Right lobe of liver (tissue), 6 donors: Measurements from ENCODE around the gene PLXNB3. TPM values are rescaled to one million over a fixed set of nuclear protein-coding genes. Genes with fewer than 3 reads are reported as not detected.
"Not testable (repeated sequence)": the region's sequence is repeated elsewhere in the genome, so short reads cannot be mapped to it uniquely, and the experiment has no call there.

Source experiments
- ATAC-seq, 4 donors: fragments of 200-7000 bp; cut with Tn5 transposase; one replicate each; pipeline ENCODE4 v1.9.1; 2020; ENCODE audit warnings: mild to moderate bottlenecking in 4 of 4, moderate library complexity in 4 of 4
- DNase-seq, 3 donors: peaks; one replicate each; pipeline ENCODE4 v3.0.0-alpha.2; 2020
- H3K27ac ChIP-seq, 3 donors: fragments of 200-600 bp; one replicate each; pipeline ENCODE4 v1.8.0; 2022
- H3K27me3 ChIP-seq, 2 donors: fragments of 200-600 bp; one replicate each; pipeline ENCODE4 v1.8.0; 2022
- H3K36me3 ChIP-seq, 4 donors: fragments of 200-600 bp; sonication (generic) in 1 of 4; one replicate each; pipeline versions ENCODE4 v1.5.1 to v1.8.0; 2017 to 2022; ENCODE audit warnings: control low read depth in 1 of 4
- H3K4me1 ChIP-seq, 4 donors: fragments of 200-600 bp; sonication (generic) in 1 of 4; one replicate each; pipeline versions ENCODE4 v1.5.1 to v1.8.0; 2017 to 2022; ENCODE audit warnings: control low read depth in 1 of 4
- H3K4me3 ChIP-seq, 3 donors: fragments of 200-600 bp; one replicate each; pipeline ENCODE4 v1.8.0; 2022
- H3K9me3 ChIP-seq, 4 donors: fragments of 200-600 bp; sonication (generic) in 1 of 4; one replicate each; pipeline versions ENCODE4 v1.5.1 to v1.8.0; 2017 to 2022; ENCODE audit warnings: control low read depth in 1 of 4
- CTCF ChIP-seq, 4 donors: fragments of 200-600 bp in 3 of 4; fragments of 450-650 bp in 1 of 4; IDR thresholded peaks; one replicate each; pipeline versions ENCODE4 v1.5.1 to v1.8.0; 2016 to 2022; ENCODE audit warnings: antibody characterized with exemption in 4 of 4, mild to moderate bottlenecking in 2 of 4
- POLR2A ChIP-seq: fragments of 450-650 bp; IDR thresholded peaks from one replicate; pipeline ENCODE4 v1.6.1; 2017; ENCODE audit warnings: antibody characterized with exemption, mild to moderate bottlenecking
- WGBS: methylation state at CpG from one replicate; pipeline ENCODE4 v1.1.6; 2018; ENCODE audit warnings: low coverage, low lambda C conversion rate; ENCODE audit not compliant: insufficient coverage; ENCODE audit errors: missing lambda C conversion rate; 5-methylcytosine and 5-hydroxymethylcytosine counted together
- intact Hi-C, 2 donors: fragments of 100-400 bp; cut with DNase I; formaldehyde crosslinking; loops; one replicate each; pipeline versions ENCODE4 v1.11.2 to v1.14.1; 2022
- total RNA-seq, 6 experiments: library from RNA; depleted of rRNA in 2 of 6; stranded (reverse); fragments of >200 nt in 2 of 6; fragmentation: NEBNext Ultra II Directional in 3 of 6; extraction: Animal tissue kit (Norgen Biotek cat#: 25700) in 3 of 6; gene quantifications; one replicate each; pipeline versions ENCODE4 v1.1.0 to v1.2.4, GENCODE V29; 2016 to 2023
- donor health status: DM: no; HTN: yes; CAD: no.
- donor health status: DM: no; HTN: no; CAD: no.
- donor health status: DM: no; HTN: no; CAD: no.
- donor health status: DM: no; HTN: yes; CAD: no.
- donor health status: DM: no; HTN: yes; CAD: no.

Gene PLXNB3
- total RNA-seq, 6 experiments from 2014 or later: 0.55 to 1.7 (median 0.94) TPM

DNA sequence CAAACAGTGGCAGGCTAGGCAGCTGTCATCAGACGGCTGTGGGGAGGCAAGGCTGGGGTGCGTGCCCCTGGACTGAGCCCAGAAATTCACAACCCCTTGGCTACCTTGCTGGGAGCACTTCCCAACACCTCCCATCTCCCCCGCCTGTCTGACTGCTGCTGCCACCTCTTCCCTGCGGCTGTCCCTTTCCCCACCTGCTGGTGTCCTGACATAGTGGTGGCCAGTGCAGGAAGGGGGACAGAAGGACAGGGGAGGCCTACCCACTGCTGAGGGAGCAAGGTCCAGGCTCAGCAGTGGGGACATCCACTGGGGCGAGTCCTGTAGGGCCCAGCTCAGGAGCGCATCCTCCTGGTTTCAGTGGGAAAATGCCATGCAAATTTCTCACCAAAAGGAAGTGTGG, 36.0 kb upstream of the PLXNB3 start:
- intact Hi-C loops: no loop called here
- DNase-seq (no peak), ATAC-seq (no peak)
- TF ChIP-seq CTCF (IDR thresholded peaks at IDR 0.05) (no peak), POLR2A (no peak)
- Histone ChIP-seq H3K9me3 (no peaks in the 10 kb centered on the region), H3K4me3 (no peak overlapping the region), H3K27me3 (no peaks in the 10 kb centered on the region), H3K36me3 (no peaks in the 10 kb centered on the region), H3K4me1 (peaks cover 0 to 7% (median 0%) of the 10 kb centered on the region in 4 donors), H3K27ac (no peak overlapping the region)
- 83% methylated on average over 2 of the region's 6 CpGs for WGBS

- H3K27me3 ChIP-seq: no peaks in the 10 kb centered on the region
- WGBS: 96% methylated on average over 8 of the region's 23 CpGs
- TF ChIP-seq POLR2A (no peak), CTCF (IDR thresholded peaks at IDR 0.05) (no peak)
- H3K4me1 ChIP-seq: peaks cover 0 to 7% (median 0%) of the 10 kb centered on the region in 4 donors
- intact Hi-C loops: no loop called here
- no peak for ATAC-seq
- H3K27ac ChIP-seq: no peak overlapping the region
- no peak overlapping the region for H3K4me3 ChIP-seq
- no peak for DNase-seq
- no peaks in the 10 kb centered on the region for H3K36me3 ChIP-seq
- H3K9me3 ChIP-seq: no peaks in the 10 kb centered on the region
Measured at GRCh38 chrX:153728951-153729631, 35.0 kb upstream of the PLXNB3 start.

DNA sequence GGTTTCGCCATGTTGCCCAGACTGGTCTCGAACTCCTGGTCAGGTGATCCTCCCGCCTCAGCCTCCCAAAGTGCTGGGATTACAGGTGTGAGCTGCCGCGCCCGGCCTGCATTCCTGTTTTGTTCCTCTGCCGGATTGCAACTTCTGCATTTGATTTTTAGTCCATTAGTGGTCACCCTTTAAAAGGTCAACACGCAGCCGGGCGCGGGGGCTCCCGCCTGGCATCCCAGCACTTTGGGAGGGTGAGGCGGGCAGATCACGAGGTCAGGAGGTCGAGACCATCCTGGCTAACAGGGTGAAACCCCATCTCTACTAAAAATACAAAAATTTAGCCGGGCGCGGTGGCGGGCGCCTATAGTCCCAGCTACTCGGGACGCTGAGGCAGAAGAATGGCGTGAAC, 33.9 kb upstream of the PLXNB3 start:
- H3K9me3 ChIP-seq, H3K27ac ChIP-seq, H3K36me3 ChIP-seq, DNase-seq, H3K27me3 ChIP-seq, ATAC-seq, H3K4me3 ChIP-seq, intact Hi-C loops, H3K4me1 ChIP-seq: not testable (repeated sequence)
- WGBS: 77% methylated on average over 10 of the region's 23 CpGs

GRCh38 chrX:153731117-153731844, 32.8 kb upstream of the PLXNB3 start:
- Histone ChIP-seq H3K27ac (peak overlapping the region in 1 of 3 donors; percentile 11), H3K27me3 (no peaks in the 10 kb centered on the region), H3K9me3 (no peaks in the 10 kb centered on the region), H3K36me3 (no peaks in the 10 kb centered on the region), H3K4me1 (no peaks in the 10 kb centered on the region), H3K4me3 (no peak overlapping the region)
- no peak for ATAC-seq
- WGBS: 43% methylated on average over 6 of the region's 6 CpGs
- no peak for DNase-seq
- intact Hi-C loops: no loop called here
- TF ChIP-seq POLR2A (no peak), CTCF (IDR thresholded peaks at IDR 0.05) (no peak)

DNA sequence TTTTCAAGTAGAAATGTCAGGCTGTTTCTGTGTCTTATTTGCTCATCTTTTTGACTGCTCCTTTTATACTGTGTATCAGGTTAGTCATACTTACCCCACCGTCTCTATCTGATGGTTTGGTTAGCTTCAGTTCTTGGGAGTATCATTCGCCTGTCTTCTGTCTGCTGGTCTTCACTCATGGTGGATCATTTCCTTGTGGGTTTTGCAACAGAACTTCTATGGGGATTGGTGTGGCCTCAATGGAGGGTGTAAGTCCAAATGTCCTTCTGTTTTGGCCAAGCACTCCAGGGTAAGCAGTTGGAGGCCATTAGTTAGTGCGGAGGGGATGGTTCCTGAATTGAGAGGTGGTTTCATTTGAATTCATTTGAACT, 32.2 kb upstream of the PLXNB3 start:
- DNase-seq (no peak), ATAC-seq (no peak)
- 80% methylated on average over 3 of the region's 3 CpGs for WGBS
- H3K27ac ChIP-seq: no peak overlapping the region
- intact Hi-C loops: no loop called here
- no peaks in the 10 kb centered on the region for H3K27me3 ChIP-seq
- no peak overlapping the region for H3K4me3 ChIP-seq
- TF ChIP-seq POLR2A: no peak
- TF ChIP-seq CTCF (IDR thresholded peaks at IDR 0.05): no peak
- peaks cover 0 to under 1% (median 0%) of the 10 kb centered on the region in 4 donors for H3K36me3 ChIP-seq
- no peaks in the 10 kb centered on the region for H3K4me1 ChIP-seq
- H3K9me3 ChIP-seq: no peaks in the 10 kb centered on the region
